ENCODE data around the gene MON2.

DNA sequence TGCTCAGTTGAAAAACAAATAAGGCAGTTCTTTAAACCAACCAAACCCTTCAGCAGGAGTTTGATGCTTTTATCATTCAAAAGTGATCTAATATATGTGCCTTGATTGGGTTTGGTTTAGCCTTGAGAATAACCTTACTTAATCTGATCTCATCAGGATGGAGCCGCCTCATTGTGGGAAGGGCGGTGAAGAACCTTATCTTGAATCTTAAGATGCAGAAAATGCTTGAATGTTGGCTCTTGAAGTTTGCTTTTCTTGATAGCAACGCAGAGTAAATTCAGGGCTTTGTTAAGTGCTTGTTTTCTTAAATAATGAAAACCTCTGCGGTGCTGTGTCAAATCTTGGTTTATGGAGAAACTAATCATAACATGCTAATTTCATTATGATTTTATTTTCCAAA is 138.2 kb downstream of the MON2 start:
- TF ChIP-seq CTCF (conservative IDR thresholded peaks at IDR 0.05 in 1 of 2, IDR thresholded peaks at IDR 0.05 in 1 of 2; ENCODE audit: extremely low read depth in 1 of 2, insufficient read depth in 1 of 2, low read depth in 1 of 2, low read length in 2 of 2), result no peak
- TF ChIP-seq EZH2 (IDR thresholded peaks at IDR 0.05; ENCODE audit: borderline replicate concordance, low read length), result no peak
